Fibroblast of skin of right biceps (primary cell): ENCODE measurements around the gene RNF223.
"Not testable (repeated sequence)": the region's sequence is repeated elsewhere in the genome, so short reads cannot be mapped to it uniquely, and the experiment has no call there.

Experiments used
- DNase-seq: peaks from one replicate; pipeline ENCODE4 v3.0.0-alpha.2; 2013

Gene RNF223

DNA sequence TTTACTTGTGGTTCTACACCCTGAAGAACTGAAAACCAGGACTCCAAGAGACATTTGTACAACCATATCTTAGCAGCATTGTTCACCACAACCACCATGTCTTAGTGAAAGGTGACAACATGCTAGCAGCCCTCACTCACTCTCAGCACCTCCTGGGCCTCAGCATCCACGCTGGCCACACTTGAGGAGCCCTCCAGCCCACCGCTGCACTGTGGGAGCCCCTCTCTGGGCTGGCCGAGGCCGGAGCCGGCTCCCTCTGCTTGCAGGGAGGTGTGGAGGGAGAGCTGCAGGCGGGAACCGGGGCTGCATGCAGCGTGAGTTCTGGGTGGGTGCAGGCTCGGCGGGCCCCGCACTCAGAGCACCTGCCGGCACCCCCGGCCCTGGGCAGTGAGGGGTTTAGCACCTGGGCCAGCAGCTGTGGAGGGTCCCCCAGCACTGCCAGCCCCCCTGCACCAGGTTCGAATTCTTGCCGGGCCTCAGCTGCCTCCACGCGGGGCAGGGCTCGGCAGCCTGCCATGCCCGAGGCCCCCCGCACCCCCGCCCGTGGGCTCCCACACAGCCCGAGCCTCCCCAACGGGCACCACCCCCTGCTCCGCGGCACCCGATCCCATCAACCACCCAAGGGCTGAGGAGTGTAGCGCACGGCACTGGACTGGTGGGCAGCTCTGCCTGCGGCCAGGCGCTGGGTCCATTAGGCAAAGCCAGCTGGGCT, 32.6 kb upstream of the RNF223 start:
- DNase-seq: no peak

DNA sequence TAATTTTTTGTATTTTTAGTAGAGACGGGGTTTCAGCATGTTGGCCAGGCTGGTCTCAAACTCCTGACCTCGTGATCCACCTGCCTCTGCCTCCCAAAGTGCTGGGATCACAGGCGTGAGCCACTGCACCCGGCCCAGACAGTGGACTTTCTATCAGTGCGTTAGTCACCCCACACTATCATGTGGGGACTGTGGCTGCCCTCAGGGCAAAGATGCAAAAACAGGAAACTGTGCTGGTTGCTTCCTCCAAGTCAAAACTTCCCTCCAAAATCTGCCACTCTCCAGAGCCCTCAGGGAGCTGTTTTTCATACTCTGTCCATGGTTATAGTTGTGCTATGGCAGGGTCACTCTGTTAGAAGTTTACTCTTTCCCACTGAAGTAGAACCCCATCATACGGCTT, 30.0 kb upstream of the RNF223 start:
- DNase-seq: not testable (repeated sequence)

DNA sequence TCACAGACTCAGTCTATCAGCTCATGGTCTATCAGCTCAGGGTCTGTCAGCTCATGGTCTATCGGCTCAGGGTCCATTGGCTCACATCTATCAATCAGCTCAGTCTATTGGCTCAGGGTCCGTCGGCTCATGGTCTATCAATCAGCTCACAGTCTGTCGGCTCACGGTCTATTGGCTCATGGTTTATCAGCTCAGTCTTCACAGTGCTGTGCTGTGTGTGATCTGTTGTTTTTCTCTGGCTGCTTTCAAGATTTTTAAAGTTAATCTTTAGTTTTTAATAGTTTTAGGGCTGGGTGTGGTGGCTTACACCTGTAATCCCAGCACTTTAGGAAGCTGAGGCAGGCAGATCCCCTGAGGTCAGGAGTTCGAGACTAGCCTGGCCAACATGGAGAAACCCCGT, 27.4 kb upstream of the RNF223 start:
- no peak for DNase-seq

DNA sequence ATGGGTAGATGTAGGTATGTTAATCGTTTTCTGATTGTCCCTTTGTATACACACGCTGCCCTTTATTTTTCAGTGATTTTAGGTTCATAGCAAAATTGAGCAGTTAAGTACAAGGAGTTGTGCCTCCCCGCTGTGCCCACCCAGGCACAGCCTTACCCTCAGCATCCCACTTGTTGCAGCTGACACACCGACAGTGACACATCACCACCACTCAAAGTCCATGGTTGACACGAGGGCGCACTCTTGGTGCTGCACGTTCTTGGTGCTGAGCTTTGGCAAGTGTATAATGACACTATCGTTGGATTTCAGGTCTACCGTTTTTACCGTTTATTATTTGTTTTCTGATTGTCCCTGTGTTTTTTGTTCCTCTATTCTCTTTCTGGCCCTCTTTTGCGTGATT, 26.2 kb upstream of the RNF223 start:
- DNase-seq: no peak

DNA sequence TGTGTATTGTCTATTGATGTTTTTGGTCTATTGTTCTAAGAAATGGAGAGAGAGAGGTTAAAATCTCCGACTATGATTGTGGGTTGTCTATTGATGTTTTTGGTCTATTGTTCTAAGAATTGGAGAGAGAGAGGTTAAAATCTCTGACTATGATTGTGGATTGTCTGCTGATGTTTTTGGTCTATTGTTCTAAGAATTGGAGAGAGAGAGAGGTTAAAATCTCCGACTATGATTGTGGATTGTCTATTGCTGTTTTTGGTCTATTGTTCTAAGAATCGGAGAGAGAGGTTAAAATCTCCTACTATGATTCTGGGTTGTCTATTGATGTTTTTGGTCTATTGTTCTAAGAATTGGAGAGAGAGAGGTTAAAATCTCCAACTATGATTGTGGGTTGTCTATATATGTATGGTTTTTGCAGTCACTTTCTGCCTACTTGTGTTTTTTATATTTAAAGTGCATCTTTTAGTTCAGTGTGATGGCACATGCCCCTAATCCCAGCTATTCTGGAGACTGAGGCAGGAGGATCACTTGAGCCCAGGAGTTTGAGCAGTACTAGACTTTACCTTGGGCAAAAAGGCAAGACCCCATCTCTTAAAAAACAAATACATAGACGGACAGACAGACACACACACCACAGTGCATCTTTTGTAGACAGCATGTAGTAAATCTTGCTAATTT, 25.5 kb upstream of the RNF223 start:
- no peak for DNase-seq

DNA sequence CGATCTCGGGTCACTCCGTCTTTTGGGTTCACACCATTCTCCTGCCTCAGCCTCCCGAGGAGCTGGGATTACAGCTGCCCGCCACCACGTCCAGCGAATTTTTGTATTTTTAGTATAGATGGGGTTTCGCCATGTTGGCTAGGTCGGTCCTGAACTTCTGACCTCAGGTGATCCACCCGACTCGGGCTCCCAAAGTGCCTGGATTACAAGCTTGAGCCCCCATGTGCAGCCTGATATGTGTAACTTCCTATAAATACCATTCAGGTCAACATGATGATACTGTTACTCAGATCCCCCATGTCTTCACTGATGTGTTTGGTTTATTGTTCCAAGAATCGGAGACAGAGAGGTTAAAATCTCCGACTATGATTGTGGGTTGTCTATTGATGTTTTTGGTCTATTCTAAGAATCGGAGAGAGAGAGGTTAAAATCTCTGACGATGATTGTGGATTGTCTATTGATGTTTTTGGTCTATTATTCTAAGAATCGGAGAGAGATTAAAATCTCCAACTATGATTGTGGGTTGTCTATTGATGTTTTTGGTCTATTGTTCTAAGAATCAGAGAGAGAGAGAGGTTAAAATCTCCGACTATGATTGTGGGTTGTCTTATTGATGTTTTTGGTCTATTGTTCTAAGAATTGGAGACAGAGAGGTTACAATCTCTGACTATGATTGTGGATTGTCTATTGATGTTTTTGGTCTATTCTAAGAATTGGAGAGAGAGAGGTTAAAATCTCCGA, 24.7 kb upstream of the RNF223 start:
- DNase-seq: no peak

DNA sequence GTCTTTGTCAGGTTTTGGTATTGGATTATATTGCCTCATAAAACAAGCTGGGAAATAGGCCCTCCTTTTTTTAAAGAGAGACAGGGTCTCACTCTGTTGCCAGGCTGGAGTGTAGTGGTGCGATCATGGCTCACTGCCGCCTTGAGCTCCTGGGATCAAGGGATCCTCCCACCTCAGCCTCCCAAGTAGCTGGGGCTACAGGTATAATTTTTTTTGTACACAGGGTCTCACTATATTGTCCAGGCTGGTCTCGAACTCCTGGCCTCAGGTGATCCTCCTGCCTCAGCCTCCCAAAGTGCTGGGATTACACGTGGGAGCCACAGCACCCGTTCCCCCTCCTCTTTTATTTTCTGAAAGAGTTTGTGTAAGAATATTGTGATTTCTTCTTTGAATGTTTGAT, 22.0 kb upstream of the RNF223 start:
- not testable (repeated sequence) for DNase-seq

DNA sequence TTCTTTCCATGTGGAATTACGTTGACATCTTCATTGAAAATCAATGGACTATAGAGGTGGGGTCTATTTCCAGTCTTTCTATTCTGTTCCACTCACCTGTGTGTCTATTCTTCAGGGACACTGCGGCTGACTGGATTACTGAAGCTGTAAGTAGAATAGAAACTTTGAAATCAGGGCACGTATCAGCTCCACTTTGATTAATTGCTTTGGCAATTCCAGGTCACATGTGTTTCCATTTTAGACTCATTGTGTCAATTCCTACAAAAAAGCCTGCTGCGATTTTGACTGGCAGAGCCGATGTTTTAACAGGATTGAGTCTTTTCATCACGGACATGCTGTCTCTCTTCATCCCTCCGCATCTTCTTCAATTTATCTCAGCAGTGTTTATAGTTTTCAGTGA, 20.9 kb upstream of the RNF223 start:
- no peak for DNase-seq

DNA sequence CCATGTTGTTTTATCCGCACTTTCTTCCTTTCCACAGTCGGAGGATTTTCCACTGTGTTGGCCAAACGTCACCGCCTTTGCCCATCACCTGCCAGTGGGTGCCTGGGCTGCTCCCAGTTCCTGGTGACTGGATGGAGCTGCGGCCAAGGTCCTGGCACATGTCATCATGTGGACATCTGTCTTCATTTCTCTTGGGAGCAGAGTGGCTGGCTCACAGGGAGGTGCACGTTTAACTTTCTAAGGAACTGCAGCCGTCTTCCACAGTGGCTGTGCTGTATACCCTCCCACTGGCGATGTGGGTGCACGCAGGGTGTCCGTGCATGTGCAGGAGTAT, 19.5 kb upstream of the RNF223 start:
- DNase-seq: no peak

DNA sequence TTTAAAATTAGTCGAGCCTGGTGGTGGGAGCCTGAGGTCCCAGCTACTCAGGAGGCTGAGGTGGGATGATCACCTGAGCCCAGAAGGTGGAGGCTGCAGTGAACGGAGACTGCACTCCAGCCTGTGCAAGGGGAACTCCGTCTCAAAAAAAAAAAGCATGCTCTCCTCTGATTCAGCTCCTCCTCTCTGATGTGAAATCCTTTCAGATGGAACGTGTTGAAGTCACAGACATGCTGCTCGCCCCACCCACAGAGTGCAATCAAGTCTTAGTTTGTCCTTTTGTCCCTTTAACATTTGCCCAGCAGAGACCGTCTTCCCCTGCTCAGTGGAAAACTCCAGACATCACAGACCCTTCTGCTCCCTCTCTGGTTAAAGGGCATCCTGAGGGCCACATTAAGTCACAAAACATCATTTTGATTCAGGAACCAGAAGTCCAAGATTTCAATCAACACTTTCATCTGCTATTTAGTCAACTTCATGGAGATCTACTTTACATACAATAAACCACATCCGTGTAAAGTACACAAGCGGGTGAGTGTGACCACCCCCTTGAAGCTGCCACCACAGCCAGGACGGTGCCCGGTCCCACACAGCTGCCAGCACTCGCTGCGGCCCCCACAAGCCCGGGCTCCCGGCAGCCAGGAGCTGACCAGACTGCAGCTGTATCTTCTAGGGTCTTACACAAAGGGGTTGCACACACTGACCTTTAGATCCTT, 18.9 kb upstream of the RNF223 start:
- DNase-seq: no peak

DNA sequence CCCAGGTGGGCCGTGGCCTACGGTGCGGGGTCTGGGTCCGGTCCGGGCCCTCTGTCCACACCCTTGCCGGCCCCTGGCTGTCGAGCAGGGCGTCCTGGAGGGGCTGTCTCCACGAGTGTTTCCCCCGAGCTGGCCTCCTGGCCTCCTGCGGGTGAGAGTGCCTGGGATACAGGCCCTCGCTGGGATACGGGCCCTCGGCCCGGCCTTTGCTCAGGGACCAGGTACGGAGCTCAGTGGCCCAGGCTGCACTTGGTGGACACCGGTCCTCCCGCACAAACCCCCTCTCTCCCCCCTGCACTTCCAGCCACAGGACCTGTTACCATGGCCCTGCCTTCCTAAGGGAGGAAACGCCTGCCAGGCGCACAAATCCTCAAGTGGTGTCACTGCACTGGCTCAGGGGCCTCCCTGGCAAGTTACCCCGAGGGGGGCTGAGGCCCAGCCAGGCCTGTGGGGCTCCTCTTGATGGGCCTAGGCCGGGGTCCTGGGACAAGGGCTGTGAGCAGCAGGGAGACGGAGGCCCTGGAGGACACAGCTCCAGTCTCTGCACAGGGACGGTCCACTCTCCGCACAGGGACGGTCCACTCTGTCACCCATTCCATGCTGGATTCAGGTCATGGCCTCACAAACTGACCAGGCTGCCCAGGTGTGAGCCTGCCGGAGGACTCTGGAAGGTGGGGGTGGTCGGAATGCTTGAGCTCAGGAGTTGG, 18.2 kb upstream of the RNF223 start:
- no peak for DNase-seq

DNA sequence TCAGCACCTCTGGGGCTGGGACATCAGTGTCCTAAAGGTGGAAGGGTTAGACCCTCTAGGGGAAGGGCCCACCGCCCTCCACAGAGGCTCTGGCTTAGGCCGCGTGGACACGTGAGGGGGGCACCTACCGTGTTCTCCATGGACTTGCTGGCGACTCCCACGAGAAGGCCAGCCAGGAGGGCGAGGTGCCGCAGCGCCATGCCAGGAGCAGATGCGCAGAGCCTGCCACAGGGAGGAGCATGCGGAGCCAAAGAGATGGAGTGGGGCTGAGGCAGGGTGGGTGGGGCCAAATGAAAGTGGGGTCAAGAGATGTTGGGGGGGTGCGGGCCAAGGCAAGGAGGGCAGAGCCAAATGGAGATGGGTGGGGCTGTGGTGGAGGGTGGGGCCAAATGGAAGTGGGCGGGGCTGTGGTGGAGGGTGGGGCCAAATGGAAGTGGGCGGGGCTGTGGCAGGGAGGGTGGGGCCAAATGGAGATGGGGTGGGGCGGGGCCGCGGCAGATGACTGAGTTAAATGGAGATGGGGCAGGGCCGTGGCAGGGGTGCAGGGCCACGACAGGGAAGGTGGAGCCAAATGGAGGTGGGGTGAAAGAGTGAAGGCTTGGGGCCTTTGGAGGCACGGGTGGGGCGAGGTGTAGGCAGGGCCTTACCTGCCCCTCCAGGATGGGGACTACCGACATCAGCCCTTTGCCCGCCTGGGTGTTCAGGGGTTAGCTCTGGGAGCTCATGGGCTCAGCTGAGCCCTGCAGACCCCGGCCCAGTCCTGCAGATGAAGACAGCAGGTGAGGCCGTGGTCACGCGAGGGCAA, 17.4 kb upstream of the RNF223 start:
- DNase-seq: no peak

DNA sequence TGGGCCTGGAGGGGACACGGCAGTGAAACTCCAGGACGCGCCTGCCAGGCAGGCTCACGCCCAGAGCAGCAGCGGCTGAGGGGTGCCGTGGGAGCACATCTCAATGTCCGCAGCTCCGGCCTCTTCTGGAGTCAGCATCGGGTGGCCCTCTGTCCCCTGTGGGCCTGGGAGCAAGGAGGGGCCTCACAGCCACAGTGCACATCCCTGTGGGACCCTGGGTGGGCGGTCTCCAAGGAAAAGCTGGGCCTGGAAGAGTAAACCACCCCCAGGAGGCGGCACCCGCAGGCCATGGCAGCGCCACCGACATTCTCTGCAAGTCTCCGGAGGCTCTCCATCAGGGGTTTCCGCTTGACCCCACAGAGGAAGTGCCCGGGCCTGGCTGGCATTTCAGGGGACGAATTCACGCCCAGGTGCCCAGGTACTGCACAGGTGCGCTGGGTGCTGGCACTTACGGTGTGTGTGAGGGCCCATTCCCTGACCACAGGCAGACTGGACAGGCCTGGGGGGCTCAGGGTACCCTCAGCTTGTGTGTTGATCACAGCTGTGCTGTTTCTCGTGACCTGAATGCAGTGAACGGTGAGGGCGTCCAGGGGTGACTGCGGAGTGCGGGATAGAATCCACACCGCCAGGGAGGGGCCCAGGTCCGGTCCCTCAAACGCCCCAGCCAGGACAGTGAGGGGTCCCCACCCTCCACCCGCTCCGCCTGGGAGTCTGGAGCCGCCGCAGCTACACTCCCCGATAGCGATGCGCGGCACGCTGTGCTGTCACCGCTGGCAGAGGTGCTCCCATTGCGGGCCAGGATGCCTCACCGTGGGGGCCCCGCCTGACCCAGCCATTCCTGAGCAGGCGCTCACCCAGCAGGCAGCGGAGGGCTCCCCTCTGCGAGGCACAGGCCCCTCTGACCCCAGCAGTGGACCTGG, 16.6 kb upstream of the RNF223 start:
- no peak for DNase-seq

DNA sequence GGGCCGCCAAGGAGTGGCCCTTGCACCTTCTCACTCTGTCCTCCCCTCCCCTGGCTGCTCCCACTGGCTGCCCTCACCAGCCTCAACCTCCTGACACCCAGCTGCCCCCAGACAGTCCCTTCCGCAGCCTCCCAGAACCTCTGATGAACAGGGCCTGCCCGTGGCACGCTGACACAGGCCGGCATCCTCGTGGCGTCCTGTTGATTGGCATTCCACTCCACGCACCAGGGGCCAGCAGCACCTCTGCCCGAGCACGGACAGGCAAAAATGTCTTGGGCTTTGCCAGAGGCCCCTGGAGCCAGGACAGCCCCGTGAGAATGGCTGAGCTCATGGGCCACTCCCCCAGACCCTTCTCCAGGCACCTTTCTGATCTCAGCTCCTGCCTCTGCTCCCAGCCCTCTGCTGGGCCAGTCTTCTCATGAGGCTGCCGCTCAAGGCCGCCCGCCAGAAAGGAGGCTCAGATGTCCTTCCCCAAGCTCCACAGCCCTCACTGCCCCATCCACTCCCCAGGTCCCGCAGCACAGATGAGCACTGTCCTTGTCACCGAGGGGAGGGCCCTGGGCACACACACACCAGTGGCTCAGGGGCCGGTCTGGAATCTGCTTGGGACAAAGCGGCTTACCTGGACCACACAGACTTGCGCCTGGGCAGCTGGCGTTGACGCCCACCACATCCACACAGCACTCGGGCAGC, 15.8 kb upstream of the RNF223 start:
- DNase-seq: no peak

DNA sequence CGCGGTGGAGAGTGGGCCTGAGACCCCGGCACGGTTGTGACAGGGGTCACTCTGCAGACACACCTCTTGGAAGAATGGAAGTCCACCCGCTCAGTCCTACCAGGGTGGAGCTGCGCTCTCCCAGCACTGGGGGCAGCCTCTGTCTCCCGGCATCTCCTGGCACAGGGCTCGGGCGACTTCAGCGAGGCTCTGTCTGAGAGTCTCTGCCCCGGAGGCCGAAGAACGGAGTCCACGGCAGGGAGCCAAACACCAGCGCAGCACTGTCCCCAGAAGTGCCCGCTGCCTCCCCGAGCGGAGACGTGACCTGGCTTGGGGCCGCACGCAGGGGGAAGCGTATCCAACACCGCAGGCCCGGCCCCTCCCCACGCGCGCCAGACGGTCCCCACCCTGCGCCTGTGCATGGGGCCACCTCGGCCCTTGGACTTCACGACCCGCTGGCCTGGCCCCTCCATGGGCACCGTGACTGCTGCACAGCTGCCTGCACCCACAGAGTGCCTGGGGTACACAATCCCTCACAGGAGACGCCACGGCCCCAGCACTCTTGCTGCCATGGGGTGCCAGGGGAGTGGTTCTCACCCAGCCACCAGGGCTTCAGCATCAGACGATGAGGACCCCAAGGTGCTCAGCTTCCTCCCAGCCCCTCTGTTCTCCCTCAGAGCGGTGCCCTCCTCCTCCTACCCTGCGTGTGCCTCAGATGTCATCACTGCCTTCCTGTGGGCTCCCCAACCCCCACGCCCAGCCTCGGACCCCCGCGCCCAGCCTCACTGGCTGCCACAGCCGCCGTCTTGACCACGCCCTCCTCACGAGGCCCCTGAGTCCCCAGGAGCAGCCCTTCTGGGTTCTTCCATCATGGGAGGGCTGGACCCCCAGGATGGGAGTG, 14.9 kb upstream of the RNF223 start:
- no peak for DNase-seq

DNA sequence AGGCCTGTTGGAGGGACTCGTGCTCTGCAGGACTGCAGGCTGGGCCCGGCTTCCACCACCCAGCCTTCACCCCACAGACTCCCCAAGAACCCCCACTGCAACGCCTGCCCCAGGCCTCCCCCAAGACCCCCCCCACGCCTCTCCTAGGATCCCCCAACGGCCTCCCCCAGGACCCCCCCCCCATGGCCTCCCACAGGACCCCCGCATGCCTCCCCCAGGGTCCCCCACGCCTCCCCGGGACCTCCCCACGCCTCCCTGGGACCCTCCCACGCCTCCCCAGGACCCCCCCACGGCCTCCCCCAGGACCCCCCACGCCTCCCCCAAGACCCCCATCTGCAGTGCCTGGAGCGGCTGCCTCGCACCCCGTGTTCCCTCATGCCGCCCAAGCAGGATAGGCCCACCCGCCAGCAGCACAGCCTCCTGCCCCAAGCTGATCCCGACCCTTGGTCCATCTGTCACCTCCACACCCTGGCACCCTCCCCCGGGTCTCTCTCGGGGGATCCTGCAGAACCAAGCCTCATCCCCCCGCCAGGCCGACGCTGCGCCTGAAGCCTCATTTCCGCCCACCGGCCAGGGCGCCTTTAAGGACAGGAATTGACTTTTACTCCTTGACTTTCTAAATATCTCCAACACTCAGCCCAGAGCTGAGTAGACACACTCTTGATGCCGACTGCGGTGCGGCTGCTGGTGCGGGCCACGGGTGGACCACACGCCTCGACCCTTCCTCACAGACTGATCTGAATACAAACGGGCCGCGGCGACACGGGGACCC, 14.1 kb upstream of the RNF223 start:
- DNase-seq: no peak

DNA sequence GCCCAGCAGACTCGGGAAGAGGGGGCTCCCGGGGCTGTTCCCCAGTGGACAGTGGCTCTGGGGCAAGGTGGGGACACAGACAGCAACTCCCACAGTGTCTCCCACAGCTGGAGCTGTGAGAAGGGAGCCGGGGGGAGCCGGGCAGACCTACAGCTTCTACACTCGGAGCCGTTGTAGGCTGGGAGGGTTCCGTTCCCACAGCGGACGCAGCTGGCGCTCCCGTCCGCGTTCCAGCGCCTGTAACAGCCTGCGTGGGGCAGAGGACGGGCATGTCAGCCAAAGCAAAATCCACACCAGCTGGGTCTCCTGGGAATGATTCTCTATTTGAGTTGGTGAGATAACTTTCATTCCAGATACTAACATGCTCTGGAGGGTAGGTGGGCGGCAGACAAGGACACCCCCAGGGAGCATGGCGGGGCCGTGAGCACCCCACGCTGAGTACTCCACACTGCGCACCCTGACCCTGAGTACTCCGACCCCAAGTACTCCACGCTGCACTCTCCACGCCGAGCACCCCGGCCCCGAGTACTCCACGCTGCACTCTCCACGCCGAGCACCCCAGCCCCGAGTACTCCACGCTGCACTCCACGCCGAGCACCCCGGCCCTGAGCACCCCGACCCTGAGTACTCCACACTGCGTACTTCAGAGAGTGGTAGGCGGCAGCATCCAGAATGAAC, 13.4 kb upstream of the RNF223 start:
- no peak for DNase-seq

DNA sequence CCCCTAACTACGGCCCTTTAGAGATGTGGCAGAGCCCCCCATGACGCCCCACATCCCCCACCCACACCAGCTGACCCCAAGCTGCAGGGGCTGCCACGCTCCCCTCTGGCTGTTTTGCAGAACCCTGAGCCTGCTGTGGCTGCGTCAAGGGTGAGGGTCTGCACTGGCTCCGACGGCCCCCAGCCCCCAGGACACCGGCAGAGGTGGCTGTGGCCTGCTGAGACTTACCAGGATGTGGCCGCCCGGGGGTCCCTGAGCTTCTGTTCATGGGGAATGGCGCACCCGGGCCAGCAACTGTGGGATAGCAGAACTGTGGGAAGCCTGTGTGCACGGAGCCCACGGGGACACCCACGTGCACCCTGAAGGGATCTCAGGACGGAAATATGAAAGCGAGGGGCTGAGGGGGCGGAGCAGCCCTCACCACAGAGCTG, 12.8 kb upstream of the RNF223 start:
- no peak for DNase-seq
